K562 (cell line): ENCODE data around the gene CPSF4L. TPM values are rescaled to one million over a fixed set of nuclear protein-coding genes. Genes with fewer than 3 reads are reported as not detected.

Experiments
- BCL6 ChIP-seq: fragments of 250-450 bp; sonication (Bioruptor Pico); IDR thresholded peaks from 2 replicates; pipeline ENCODE4 v1.4.0; 2020
- CGGBP1 ChIP-seq: fragments of 250-450 bp; sonication (Bioruptor Pico); IDR thresholded peaks from 2 replicates; pipeline ENCODE4 v1.9.0; 2021; ENCODE audit warnings: mild to moderate bottlenecking
- CHD4 ChIP-seq: fragments of 200-600 bp; sonication (generic); IDR thresholded peaks from 3 replicates; pipeline ENCODE4 v1.6.1; 2012; ENCODE audit warnings: low read depth, mild to moderate bottlenecking, mixed read lengths, low read length, inconsistent platforms; ENCODE audit not compliant: insufficient read depth, insufficient replicate concordance, poor library complexity, severe bottlenecking
- DNMT1 ChIP-seq: fragments of 450-650 bp; IDR thresholded peaks from 2 replicates; pipeline ENCODE4 v1.6.1; 2016; ENCODE audit warnings: antibody characterized with exemption, mild to moderate bottlenecking
- HDAC1 ChIP-seq, 2 experiments: fragments of 450-650 bp; IDR thresholded peaks; 2 replicates each; pipeline ENCODE4 v1.6.1; 2016 to 2017; ENCODE audit warnings: inconsistent platforms in 1 of 2, mild to moderate bottlenecking in 1 of 2, moderate library complexity in 1 of 2
- HDAC2 ChIP-seq: fragments of 450-650 bp; IDR thresholded peaks from 2 replicates; pipeline ENCODE4 v1.6.1; 2016; ENCODE audit warnings: mild to moderate bottlenecking
- HES1 ChIP-seq: fragments of 450-650 bp; IDR thresholded peaks from 2 replicates; pipeline ENCODE4 v1.6.1; 2016; ENCODE audit warnings: low read depth, mild to moderate bottlenecking, moderate library complexity
- JUN ChIP-seq, 2 experiments: sonication (generic) in 1 of 2; formaldehyde crosslinking in 1 of 2; IDR thresholded peaks; 2 replicates each; pipeline versions ENCODE4 v1.6.1 to v1.8.0; 2012 to 2022; ENCODE audit warnings: borderline replicate concordance in 2 of 2, mild to moderate bottlenecking in 2 of 2, improper control_type of control experiment in 1 of 2, low read depth in 1 of 2, low read length in 1 of 2, missing genetic modification reagents in 1 of 2
- NFATC3 ChIP-seq: fragments of 450-650 bp; IDR thresholded peaks from 2 replicates; pipeline ENCODE4 v1.6.1; 2017; ENCODE audit warnings: mild to moderate bottlenecking
- NFE2L1 ChIP-seq: fragments of 450-650 bp; IDR thresholded peaks from 2 replicates; pipeline ENCODE4 v1.6.1; 2016; ENCODE audit warnings: missing genetic modification characterization, low read depth, mild to moderate bottlenecking, missing compliant biosample characterization, moderate library complexity, borderline replicate concordance
- NFIC ChIP-seq: fragments of 450-650 bp; IDR thresholded peaks from 2 replicates; pipeline ENCODE4 v1.6.1; 2017; ENCODE audit warnings: mild to moderate bottlenecking, inconsistent platforms
- NRF1 ChIP-seq, 2 experiments: fragments of 450-650 bp; IDR thresholded peaks in 1 of 2; conservative IDR thresholded peaks in 1 of 2; 2 replicates each; pipeline ENCODE4 v1.6.1; 2014; ENCODE audit warnings: mild to moderate bottlenecking in 2 of 2
- PRMT5 ChIP-seq: sonication (generic); formaldehyde crosslinking; IDR thresholded peaks from 2 replicates; pipeline ENCODE4 v1.5.0; 2020; ENCODE audit warnings: missing genetic modification reagents
- PURB ChIP-seq: sonication (generic); formaldehyde crosslinking; IDR thresholded peaks from 2 replicates; pipeline ENCODE4 v1.9.0; 2021; ENCODE audit warnings: low read depth, mild to moderate bottlenecking, missing genetic modification reagents
- RERE ChIP-seq: sonication (generic); formaldehyde crosslinking; IDR thresholded peaks from 2 replicates; pipeline ENCODE4 v1.8.0; 2023; ENCODE audit warnings: missing genetic modification reagents, mild to moderate bottlenecking, borderline replicate concordance
- ZNF23 ChIP-seq: fragments of 250-450 bp; sonication (Bioruptor Pico); IDR thresholded peaks from 2 replicates; pipeline ENCODE4 v1.4.0; 2020; ENCODE audit warnings: mild to moderate bottlenecking
- ZNF354B ChIP-seq: fragments of 250-450 bp; sonication (Bioruptor Pico); IDR thresholded peaks from 2 replicates; pipeline ENCODE4 v1.4.0; 2020
- ZNF551 ChIP-seq: fragments of 250-450 bp; sonication (Bioruptor Pico); IDR thresholded peaks from 2 replicates; pipeline ENCODE4 v1.5.0; 2021; ENCODE audit warnings: mild to moderate bottlenecking, moderate library complexity
- ZNF586 ChIP-seq: fragments of 450-650 bp; formaldehyde crosslinking; conservative IDR thresholded peaks from 2 replicates; pipeline ENCODE4 v1.4.0; 2020; ENCODE audit warnings: mild to moderate bottlenecking, moderate library complexity
- ZSCAN32 ChIP-seq: fragments of 450-650 bp; formaldehyde crosslinking; IDR thresholded peaks from 2 replicates; pipeline ENCODE4 v1.4.0; 2020; ENCODE audit warnings: mild to moderate bottlenecking, moderate library complexity
- polyA plus RNA-seq, 8 experiments: library from polyadenylated mRNA; depleted of rRNA in 4 of 8; stranded (reverse) in 5 of 8; unstranded in 3 of 8; fragments of >200 nt; fragmentation: Nextera tagmentation in 2 of 8; fragmentation: Illumina TruSeq in 1 of 8; extraction: Ambion mirVana in 2 of 8; extraction: Trizol in 1 of 8; gene quantifications; 2 replicates each; pipeline versions ENCODE4 v1.2.1 to v1.2.3, GENCODE V29; 2011 to 2014; ENCODE audit warnings: inconsistent platforms in 1 of 8, missing spikeins in 1 of 8
- total RNA-seq, 7 experiments: library from RNA; depleted of rRNA in 6 of 7; stranded (reverse); fragments of >200 nt in 6 of 7; fragmentation: Illumina TruSeq in 2 of 7; extraction: Trizol in 2 of 7; gene quantifications; 2 replicates each; pipeline versions ENCODE4 v1.2.1 to v1.2.3, GENCODE V29; 2011 to 2021; ENCODE audit warnings: low replicate concordance in 1 of 7

The CPSF4L gene
- total and polyA plus RNA-seq, 9 of the 15 experiments (the other 6 are each of a cell fraction or from before 2014, with no cell fraction given), result not detected

GRCh38 chr17:73297934-73298861, 36.5 kb upstream of the CPSF4L start (continued):
- TF ChIP-seq NRF1 (conservative IDR thresholded peaks at IDR 0.05 in 1 of 2, IDR thresholded peaks at IDR 0.05 in 1 of 2) (0 out of 4 replicates have a peak, but pooled peaks of 1 of the 2 experiments have one; percentile 13), HES1 (no peak), NFATC3 (no peak), PURB (no peak), ZNF586 (CRISPR knock-in tag) (no peak), CHD4 (no peak), HDAC2 (no peak), DNMT1 (no peak), NFIC (peak; percentile 38; the same call in 1 of the 2 replicates), ZNF23 (CRISPR knock-in tag) (no peak), ZSCAN32 (CRISPR knock-in tag) (no peak), ZNF354B (CRISPR knock-in tag) (no peak), BCL6 (no peak), RERE (CRISPR knock-in tag) (no peak), ZNF551 (CRISPR knock-in tag) (no peak), JUN (IDR thresholded peaks at IDR 0.05; ENCODE audit: borderline replicate concordance, low read depth, low read length) (no peak), JUN (CRISPR knock-in tag; IDR thresholded peaks at IDR 0.05; ENCODE audit: borderline replicate concordance) (no peak), PRMT5 (CRISPR knock-in tag) (no peak), CGGBP1 (CRISPR knock-in tag) (no peak), HDAC1 (IDR thresholded peaks at IDR 0.05) (no peak), NFE2L1 (tag) (no peak)
